ENCODE results near the gene SOX15.

The SOX15 gene

GRCh38 chr17:7549401-7550055, 40.4 kb downstream of the SOX15 start:
- no peak for DNase-seq (ENCODE audit: low read depth)
- H3K4me3 ChIP-seq (ENCODE audit: low read depth, low read length), result no peak overlapping the region
- TF ChIP-seq, protein P1, sequence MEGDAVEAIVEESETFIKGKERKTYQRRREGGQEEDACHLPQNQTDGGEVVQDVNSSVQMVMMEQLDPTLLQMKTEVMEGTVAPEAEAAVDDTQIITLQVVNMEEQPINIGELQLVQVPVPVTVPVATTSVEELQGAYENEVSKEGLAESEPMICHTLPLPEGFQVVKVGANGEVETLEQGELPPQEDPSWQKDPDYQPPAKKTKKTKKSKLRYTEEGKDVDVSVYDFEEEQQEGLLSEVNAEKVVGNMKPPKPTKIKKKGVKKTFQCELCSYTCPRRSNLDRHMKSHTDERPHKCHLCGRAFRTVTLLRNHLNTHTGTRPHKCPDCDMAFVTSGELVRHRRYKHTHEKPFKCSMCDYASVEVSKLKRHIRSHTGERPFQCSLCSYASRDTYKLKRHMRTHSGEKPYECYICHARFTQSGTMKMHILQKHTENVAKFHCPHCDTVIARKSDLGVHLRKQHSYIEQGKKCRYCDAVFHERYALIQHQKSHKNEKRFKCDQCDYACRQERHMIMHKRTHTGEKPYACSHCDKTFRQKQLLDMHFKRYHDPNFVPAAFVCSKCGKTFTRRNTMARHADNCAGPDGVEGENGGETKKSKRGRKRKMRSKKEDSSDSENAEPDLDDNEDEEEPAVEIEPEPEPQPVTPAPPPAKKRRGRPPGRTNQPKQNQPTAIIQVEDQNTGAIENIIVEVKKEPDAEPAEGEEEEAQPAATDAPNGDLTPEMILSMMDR (IDR thresholded peaks at IDR 0.05; ENCODE audit: control insufficient read depth, extremely low read depth, insufficient read depth), result no peak

GRCh38 chr17:7548585-7549400, 41.1 kb downstream of the SOX15 start, which contains the start of gene TNFSF12:
Gene TNFSF12 (plus strand): TSS chr17:7549058. CDS start chr17:7549154, 96 bp downstream.
- H3K4me3 ChIP-seq (ENCODE audit: low read depth, low read length), result no peak within 1 kb of the TSS

GRCh38 chr17:7544911-7545310, 45.0 kb downstream of the SOX15 start:
- TF ChIP-seq, protein P1 (IDR thresholded peaks at IDR 0.05; ENCODE audit: control insufficient read depth, extremely low read depth, insufficient read depth), result no peak
- no peak overlapping the region for H3K4me3 ChIP-seq (ENCODE audit: low read depth, low read length)
- no peak for DNase-seq (ENCODE audit: low read depth)

More at GRCh38 chr17:7548585-7549400, 41.1 kb downstream of the SOX15 start, which contains the start of gene TNFSF12:
- DNase-seq (ENCODE audit: low read depth), result no peak
- TF ChIP-seq, protein P1 (IDR thresholded peaks at IDR 0.05; ENCODE audit: control insufficient read depth, extremely low read depth, insufficient read depth), result no peak

DNA sequence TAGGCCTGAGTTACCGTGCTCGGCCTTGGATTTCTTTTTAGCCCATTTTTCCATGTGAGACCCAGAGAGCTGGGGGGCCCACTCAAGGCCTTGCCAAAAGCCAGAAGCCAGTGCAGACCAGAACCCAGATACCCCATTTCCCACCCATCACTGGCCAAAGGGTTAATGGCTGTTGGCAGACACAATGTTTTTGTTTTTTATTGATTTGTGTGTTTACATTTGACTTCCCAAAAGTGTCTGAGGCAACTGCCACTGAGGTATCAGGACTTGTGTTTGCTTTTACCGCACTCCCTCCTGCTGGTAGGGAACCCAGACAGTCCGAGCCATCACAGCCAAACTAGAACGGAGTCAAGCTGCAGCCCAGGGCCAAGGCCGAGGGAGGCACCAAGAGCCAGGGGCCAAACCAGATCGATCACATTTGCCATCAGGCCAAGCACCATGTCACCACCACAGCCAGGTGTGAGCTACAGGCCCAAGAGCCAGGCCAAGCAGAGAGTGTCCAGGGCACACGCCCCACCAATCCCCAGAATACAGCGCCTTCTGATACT, 48.7 kb downstream of the SOX15 start:
- H3K4me3 ChIP-seq (ENCODE audit: low read depth, low read length), result no peak overlapping the region
- DNase-seq (ENCODE audit: low read depth), result no peak
- TF ChIP-seq, protein P1 (IDR thresholded peaks at IDR 0.05; ENCODE audit: control insufficient read depth, extremely low read depth, insufficient read depth), result no peak

- no peak overlapping the region for H3K4me3 ChIP-seq (ENCODE audit: low read depth, low read length)
- DNase-seq (ENCODE audit: low read depth), result no peak
- TF ChIP-seq, protein P1 (IDR thresholded peaks at IDR 0.05; ENCODE audit: control insufficient read depth, extremely low read depth, insufficient read depth), result no peak
Measured at GRCh38 chr17:7538891-7539545, 50.9 kb downstream of the SOX15 start.

Measured in LNCaP clone FGC (cell line).